Duodenal mucosa (tissue), 2 donors: ENCODE measurements around the gene CARD16.
"Not testable (repeated sequence)": the region's sequence is repeated elsewhere in the genome, so short reads cannot be mapped to it uniquely, and the experiment has no call there.

Experiments
- H3K27ac ChIP-seq: one replicate; pipeline ENCODE4 v1.7.0; 2013; ENCODE audit warnings: low read depth, low read length
- H3K27me3 ChIP-seq, 2 donors: one replicate each; pipeline ENCODE4 v1.7.0; 2013; ENCODE audit warnings: low read length in 2 of 2, control low read depth in 1 of 2; ENCODE audit not compliant: insufficient read depth in 2 of 2, control insufficient read depth in 1 of 2
- H3K36me3 ChIP-seq, 2 donors: one replicate each; pipeline ENCODE4 v1.7.0; 2013; ENCODE audit warnings: low read length in 2 of 2, control low read depth in 1 of 2; ENCODE audit not compliant: insufficient read depth in 2 of 2, control insufficient read depth in 1 of 2
- H3K4me1 ChIP-seq, 2 donors: one replicate each; pipeline ENCODE4 v1.7.0; 2013; ENCODE audit warnings: low read length in 2 of 2, control low read depth in 1 of 2; ENCODE audit not compliant: insufficient read depth in 2 of 2, control insufficient read depth in 1 of 2
- H3K4me3 ChIP-seq, 2 donors: one replicate each; pipeline ENCODE4 v1.7.0; 2013; ENCODE audit warnings: low read length in 2 of 2, low read depth in 1 of 2
- H3K9ac ChIP-seq, 2 donors: one replicate each; pipeline ENCODE4 v1.7.0; 2013; ENCODE audit warnings: low read length in 2 of 2, low read depth in 1 of 2
- H3K9me3 ChIP-seq, 2 donors: one replicate each; pipeline ENCODE4 v1.7.0; 2013; ENCODE audit warnings: low read length in 2 of 2, control low read depth in 1 of 2; ENCODE audit not compliant: control insufficient read depth in 1 of 2

CARD16 gene

DNA sequence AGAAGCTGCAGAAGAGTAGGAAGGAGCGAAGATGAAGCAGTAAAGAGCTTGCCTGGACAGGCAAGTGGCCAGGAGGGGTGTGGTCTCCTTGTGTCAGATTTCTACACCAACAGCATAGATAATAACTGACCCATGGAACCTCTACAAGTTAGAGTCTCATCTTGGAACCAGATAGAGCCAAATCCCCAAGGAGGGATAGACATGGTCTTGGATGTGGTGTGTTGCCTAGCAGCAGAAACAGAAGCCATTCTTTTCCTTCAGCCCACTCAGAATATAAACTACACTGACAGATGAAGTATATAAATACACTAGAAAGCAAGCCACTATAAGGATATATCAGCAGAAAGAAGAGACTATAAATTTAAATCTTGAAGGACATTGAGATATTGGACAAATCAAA lies 4.3 kb upstream of the CARD16 start:
- H3K36me3 ChIP-seq: no peaks in the 10 kb centered on the region
- H3K27me3 ChIP-seq: no peaks in the 10 kb centered on the region
- H3K27ac ChIP-seq: no peak overlapping the region
- H3K9me3 ChIP-seq: no peaks in the 10 kb centered on the region
- H3K4me3 ChIP-seq: no peak overlapping the region
- H3K9ac ChIP-seq: no peak overlapping the region
- peaks cover 5 to 8% of the 10 kb centered on the region in 2 donors for H3K4me1 ChIP-seq

DNA sequence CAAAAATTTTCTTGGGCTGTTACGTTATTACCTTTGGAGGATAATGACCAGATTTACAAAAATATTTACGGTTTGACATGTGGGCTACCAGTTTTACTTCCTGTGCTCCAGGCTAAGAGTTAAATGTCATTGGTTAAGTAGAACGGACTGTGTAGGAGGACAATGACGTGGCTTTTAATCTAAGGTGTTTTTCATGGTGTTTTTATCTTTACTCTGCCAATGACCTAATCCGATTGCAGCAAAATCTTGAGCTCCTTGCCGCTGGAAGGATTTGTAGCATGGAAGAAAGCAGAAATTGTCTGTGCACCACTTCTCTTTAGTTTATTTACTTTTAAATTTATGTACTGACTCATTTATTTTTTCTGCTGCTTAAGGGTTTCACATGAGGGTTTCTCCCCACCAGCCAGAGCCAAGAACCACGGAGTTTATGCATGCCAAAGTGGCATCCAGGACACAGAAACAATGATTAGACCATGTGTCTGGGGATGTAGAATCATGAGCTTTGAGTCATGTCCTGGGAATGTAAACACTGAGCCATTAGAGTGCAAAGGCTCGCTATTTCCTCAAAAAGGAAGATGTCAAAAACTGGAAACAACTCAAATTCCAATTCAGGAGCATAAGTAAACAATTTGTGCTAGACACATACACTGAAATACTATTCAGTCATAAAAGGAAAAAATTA lies 1.9 kb upstream of the CARD16 start:
- Histone ChIP-seq H3K4me3 (no peak overlapping the region), H3K9ac (no peak overlapping the region), H3K9me3 (no peaks in the 10 kb centered on the region), H3K4me1 (peaks cover 11 to 17% of the 10 kb centered on the region in 2 donors), H3K27me3 (no peaks in the 10 kb centered on the region), H3K36me3 (no peaks in the 10 kb centered on the region), H3K27ac (no peak overlapping the region)

DNA sequence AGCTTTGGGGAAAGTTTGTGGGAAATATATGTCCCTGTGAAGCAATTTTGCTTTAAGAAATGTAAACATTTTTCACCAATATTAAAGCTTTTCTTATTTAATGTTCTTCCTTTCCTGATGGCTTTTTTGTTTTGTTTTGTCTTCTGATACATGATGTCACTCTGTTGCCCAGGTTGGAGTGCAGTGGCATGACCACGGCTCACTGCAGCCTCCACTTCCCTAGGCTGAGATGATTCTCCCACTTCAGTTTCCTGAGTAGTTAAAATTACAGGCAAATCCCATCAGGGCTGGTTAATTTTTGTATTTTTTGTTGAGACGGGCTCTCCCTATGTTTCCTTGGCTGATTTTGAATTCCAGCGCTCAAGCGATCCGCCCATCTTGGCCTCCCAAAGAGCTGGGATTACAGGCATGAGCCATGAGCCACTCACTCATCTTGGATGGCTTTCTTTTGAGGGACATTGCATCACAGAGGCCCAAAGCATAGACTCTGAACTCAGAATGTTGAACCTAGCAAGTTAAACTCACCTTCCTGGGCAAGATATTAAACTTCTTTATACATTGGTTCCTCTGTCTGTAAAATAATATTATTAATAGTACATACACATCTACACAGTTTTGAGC lies 651 bp upstream of the CARD16 start:
- Histone ChIP-seq H3K4me1 (peaks cover 22 to 27% of the 10 kb centered on the region in 2 donors), H3K27me3 (no peaks in the 10 kb centered on the region), H3K4me3 (peak overlapping the region; percentile 70 to 72), H3K36me3 (peaks cover 4 to 8% of the 10 kb centered on the region in 2 donors), H3K9ac (peak overlapping the region; percentile 56 to 72), H3K9me3 (no peaks in the 10 kb centered on the region), H3K27ac (peak overlapping the region; percentile 6)

DNA sequence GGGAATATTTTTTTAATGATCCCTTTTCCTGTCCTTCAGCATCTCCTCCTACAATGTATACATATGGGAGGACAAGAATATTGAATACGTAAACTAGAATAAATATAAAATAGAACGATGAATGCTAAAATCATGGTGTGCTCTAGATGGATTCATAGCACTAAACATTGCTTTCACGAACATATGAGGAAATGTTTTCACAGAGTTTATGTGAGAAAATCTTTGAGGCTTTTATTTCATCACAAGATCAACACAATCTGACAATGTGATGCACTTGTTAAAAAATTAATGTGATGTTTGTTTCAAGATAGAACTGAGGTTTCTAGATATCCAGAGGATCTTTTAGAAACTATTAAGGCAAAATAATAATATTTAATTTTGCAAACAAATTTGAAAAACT lies 3.0 kb downstream of the CARD16 start:
- Histone ChIP-seq H3K27ac (no peak overlapping the region), H3K4me1 (peaks cover 25 to 32% of the 10 kb centered on the region in 2 donors), H3K9ac (no peak overlapping the region), H3K4me3 (peak overlapping the region; percentile 70 to 72), H3K36me3 (peaks cover 4 to 8% of the 10 kb centered on the region in 2 donors), H3K9me3 (no peaks in the 10 kb centered on the region), H3K27me3 (no peaks in the 10 kb centered on the region)

DNA sequence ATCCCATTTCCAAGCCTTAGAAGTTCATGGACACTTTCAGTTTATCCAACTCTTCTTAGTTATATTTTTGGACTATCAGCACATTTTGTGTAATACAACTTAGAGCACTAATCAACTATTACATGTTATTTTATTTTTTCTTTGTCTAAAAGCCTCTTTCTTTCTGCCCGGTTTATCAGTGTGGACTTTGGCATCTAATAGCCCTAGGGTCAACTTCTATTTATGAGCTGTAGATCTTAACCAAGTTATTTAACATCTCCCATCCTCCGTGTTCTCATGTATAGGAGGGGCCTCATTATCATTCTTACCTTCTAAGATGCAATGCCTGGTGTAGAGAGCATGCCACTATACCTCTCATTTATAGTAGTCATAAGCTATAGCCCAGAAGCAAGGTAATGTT lies 4.4 kb downstream of the CARD16 start:
- Histone ChIP-seq H3K4me1 (peaks cover 26 to 31% of the 10 kb centered on the region in 2 donors), H3K27me3 (no peaks in the 10 kb centered on the region), H3K9ac (no peak overlapping the region), H3K27ac (no peak overlapping the region), H3K36me3 (peaks cover 4 to 8% of the 10 kb centered on the region in 2 donors), H3K4me3 (no peak overlapping the region), H3K9me3 (no peaks in the 10 kb centered on the region)

DNA sequence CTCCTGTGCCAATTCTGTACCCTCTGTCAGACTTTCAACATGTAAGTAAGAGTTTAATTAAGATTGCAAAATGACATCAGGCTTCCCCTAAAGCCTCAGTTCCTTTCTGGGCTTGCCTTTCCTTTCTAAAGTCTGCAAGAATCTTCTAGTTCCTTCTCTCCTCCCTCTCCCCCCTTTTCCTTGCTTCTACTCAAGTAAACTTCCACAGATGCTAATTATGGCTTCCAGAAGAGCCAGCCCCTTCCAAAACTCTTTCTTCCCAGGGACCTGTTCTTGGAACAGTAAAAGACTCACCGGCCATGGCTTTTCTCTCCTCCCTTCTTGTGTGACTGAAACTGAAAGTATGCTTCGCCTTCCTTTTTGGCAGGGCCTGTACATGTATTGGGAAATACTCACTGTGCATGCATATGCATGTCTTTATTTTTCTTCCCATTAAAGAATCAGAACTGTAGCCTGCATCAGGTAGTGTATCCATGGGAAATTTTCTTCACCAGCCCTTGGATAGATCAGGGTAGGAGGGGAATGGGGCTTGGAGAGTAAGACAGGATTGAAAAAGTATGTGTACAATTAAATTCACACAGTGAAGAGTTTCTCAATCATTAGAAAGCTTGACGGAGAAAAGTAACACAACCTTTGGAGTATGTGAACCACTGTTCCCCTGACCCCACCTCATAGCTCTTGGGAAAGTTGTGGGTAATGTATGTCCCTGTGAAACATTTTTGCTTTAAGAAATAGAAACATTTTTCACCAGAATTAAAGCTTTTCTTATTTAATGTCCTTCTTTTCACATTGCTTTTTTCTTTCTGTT lies 10.1 kb downstream of the CARD16 start, which contains the start of gene CASP1:
CASP1 (minus strand) TSS at position 332 of the 808 bp plus-strand sequence; CDS start at position 301, 31 bp downstream.
- Histone ChIP-seq H3K27ac (no peak within 1 kb of the TSS), H3K9ac (peak within 1 kb of the TSS; percentile 51 to 73), H3K4me3 (peak within 1 kb of the TSS; percentile 72 to 82), H3K9me3 (no peaks in the 10 kb centered on the region), H3K36me3 (peaks cover 6 to 12% of the 10 kb centered on the region in 2 donors), H3K4me1 (peaks cover 19 to 24% of the 10 kb centered on the region in 2 donors), H3K27me3 (no peaks in the 10 kb centered on the region)

DNA sequence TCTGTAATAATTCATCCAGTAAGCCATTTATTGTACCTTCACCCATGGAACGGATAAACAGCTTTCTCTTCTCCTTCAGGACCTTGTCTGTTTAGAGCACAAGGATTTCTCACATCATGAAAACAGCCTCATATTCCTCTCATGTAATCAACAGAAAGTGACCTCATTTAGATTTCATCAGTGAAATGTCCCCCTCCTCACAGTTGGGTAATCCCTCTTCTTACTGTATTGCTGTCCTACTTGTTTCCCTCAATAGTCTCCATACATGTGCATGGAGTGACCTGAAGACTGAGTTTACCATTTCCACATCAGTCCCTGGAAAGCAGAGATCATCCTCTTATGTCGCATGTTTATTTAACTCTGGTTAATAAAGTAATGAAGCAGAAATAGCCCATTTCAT lies 10.7 kb downstream of the CARD16 start:
- not testable (repeated sequence) for H3K27ac ChIP-seq, H3K9me3 ChIP-seq
- peak overlapping the region; percentile 51 to 73 for H3K9ac ChIP-seq

DNA sequence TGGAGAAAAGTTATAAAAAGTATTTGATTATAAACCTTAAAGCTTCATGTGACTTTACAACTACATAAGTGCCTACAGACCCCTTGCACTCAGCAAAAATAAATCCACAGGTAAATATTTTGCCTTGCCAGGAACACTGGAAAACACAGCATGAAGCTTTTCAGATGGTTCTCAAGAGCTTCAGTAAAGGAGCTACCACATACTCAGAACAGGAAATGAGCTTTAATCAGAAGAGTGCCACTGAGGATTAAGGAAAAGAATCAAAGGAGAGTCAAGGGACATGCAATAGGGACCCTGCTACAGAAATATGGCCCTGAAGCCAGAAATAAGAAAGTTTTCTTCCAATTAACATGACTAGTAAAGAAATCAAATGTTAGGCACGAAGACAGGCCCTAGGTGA lies 11.4 kb downstream of the CARD16 start:
- Histone ChIP-seq H3K9ac (peak overlapping the region; percentile 51 to 73), H3K4me3 (peak overlapping the region; percentile 72 to 82), H3K27me3 (no peaks in the 10 kb centered on the region), H3K27ac (no peak overlapping the region), H3K9me3 (no peaks in the 10 kb centered on the region), H3K36me3 (peaks cover 17 to 25% of the 10 kb centered on the region in 2 donors), H3K4me1 (peaks cover 22 to 34% of the 10 kb centered on the region in 2 donors)

More for the DNA sequence above, 10.7 kb downstream of the CARD16 start:
- H3K4me1 ChIP-seq: peaks cover 19 to 28% of the 10 kb centered on the region in 2 donors
- H3K36me3 ChIP-seq: peaks cover 12 to 19% of the 10 kb centered on the region in 2 donors
- not testable (repeated sequence) for H3K27me3 ChIP-seq
- H3K4me3 ChIP-seq: peak overlapping the region; percentile 72 to 82

DNA sequence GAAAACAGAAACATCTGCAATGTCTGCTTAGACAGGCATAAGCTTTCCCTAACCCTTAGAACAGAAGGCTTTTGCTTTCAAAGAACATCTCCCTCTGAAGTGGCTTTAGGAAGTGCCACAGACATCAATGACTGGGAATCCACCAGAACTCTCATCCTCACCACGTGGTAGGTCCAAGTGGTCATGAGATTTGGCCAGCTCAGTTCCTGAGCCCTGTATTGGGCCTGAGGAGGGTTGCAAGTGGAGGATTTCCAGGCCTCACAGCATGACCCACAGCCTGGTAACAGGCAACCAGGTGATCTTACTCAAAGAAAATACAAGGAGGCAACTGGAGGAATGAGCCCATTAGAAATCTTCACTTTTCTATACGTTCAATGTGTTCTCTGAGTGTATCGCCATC lies 11.8 kb downstream of the CARD16 start:
- Histone ChIP-seq H3K27ac (peak overlapping the region; percentile 34), H3K9me3 (no peaks in the 10 kb centered on the region), H3K4me1 (peaks cover 25 to 37% of the 10 kb centered on the region in 2 donors), H3K9ac (peak overlapping the region; percentile 51 to 73), H3K4me3 (peak overlapping the region; percentile 72 to 82), H3K36me3 (peaks cover 17 to 28% of the 10 kb centered on the region in 2 donors), H3K27me3 (no peaks in the 10 kb centered on the region)

DNA sequence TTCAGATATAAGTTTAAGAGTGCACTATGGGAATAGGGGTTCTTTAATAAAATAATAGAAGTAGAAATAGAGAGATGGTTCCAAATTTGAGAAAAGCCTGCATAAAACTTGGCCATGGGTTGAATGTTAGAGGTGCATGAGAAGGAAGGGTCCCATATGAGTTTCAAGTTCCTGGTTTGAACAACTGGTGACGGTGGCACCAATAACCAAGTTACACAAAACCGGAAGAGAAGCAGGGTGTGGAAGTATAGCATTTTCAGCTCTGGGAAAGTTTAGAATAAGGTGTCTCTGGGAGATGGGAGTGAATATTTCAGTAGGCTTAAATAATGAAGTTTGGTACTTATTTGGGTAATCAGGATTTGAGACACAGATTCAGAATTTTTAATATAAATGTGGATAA lies 12.6 kb downstream of the CARD16 start:
- Histone ChIP-seq H3K4me1 (peaks cover 25 to 41% of the 10 kb centered on the region in 2 donors), H3K27ac (no peak overlapping the region), H3K9ac (peak overlapping the region in 1 of 2 donors; percentile 73), H3K4me3 (peak overlapping the region; percentile 72 to 82), H3K36me3 (peaks cover 17 to 28% of the 10 kb centered on the region in 2 donors), H3K27me3 (no peaks in the 10 kb centered on the region), H3K9me3 (no peaks in the 10 kb centered on the region)
